CD4-positive, CD25-positive, alpha-beta regulatory T cell (primary cell): ENCODE data around the gene TAX1BP3. TPM values are rescaled to one million over a fixed set of nuclear protein-coding genes. Genes with fewer than 3 reads are reported as not detected.

Experiments
- ATAC-seq, 2 donors: fragments of 150-1000 bp; cut with Tn5 transposase; one replicate each; pipeline ENCODE4 v1.10.0; 2021; ENCODE audit warnings: low read depth in 2 of 2, moderate number of reproducible peaks in 2 of 2, moderate library complexity in 1 of 2
- DNase-seq, 3 donors: peaks; one replicate each; pipeline versions ENCODE4 v3.0.0 to v3.0.0-alpha.2; 2012 to 2022; ENCODE audit warnings: mixed read lengths in 1 of 3
- H3K27ac ChIP-seq: one replicate; pipeline ENCODE4 v1.7.0; 2013; ENCODE audit warnings: mild to moderate bottlenecking, low read length; ENCODE audit not compliant: insufficient read depth, poor library complexity, severe bottlenecking
- H3K27me3 ChIP-seq: one replicate; pipeline ENCODE4 v1.7.0; 2013; ENCODE audit warnings: low read length; ENCODE audit not compliant: control insufficient read depth, insufficient read depth
- H3K36me3 ChIP-seq: one replicate; pipeline ENCODE4 v1.7.0; 2013; ENCODE audit warnings: mild to moderate bottlenecking, low read length, moderate library complexity; ENCODE audit not compliant: control insufficient read depth, insufficient read depth
- H3K4me1 ChIP-seq: 2 replicates; pipeline ENCODE4 v1.7.0; 2013; ENCODE audit warnings: mild to moderate bottlenecking, low read length; ENCODE audit not compliant: insufficient read depth, control insufficient read depth, poor library complexity, severe bottlenecking
- H3K4me3 ChIP-seq: one replicate; pipeline ENCODE4 v1.7.0; 2013; ENCODE audit warnings: low read depth, mild to moderate bottlenecking, low read length, moderate library complexity
- H3K9me3 ChIP-seq, 2 experiments: 1 replicate in 1 of 2; 2 replicates in 1 of 2; pipeline ENCODE4 v1.7.0; 2013; ENCODE audit warnings: low read length in 2 of 2, mild to moderate bottlenecking in 1 of 2, moderate library complexity in 1 of 2; ENCODE audit not compliant: control insufficient read depth in 2 of 2
- H3K27ac Mint-ChIP-seq, 3 donors: one replicate each; pipeline ENCODE4 v1.8.0; 2020 to 2022; ENCODE audit warnings: mild to moderate bottlenecking in 3 of 3, mixed read lengths in 3 of 3, moderate library complexity in 2 of 3
- H3K27me3 Mint-ChIP-seq: one replicate; pipeline ENCODE4 v1.8.0; 2022; ENCODE audit warnings: mild to moderate bottlenecking, mixed read lengths
- H3K36me3 Mint-ChIP-seq: one replicate; pipeline ENCODE4 v1.8.0; 2020; ENCODE audit warnings: mixed read lengths
- H3K4me1 Mint-ChIP-seq, 4 donors: one replicate each; pipeline ENCODE4 v1.8.0; 2020 to 2022; ENCODE audit warnings: mixed read lengths in 4 of 4, mild to moderate bottlenecking in 1 of 4
- H3K4me3 Mint-ChIP-seq, 4 donors: one replicate each; pipeline ENCODE4 v1.8.0; 2020 to 2022; ENCODE audit warnings: mild to moderate bottlenecking in 4 of 4, mixed read lengths in 4 of 4, moderate library complexity in 3 of 4
- H3K9me3 Mint-ChIP-seq, 7 donors: one replicate each; pipeline ENCODE4 v1.8.0; 2020 to 2022; ENCODE audit warnings: mixed read lengths in 7 of 7, mild to moderate bottlenecking in 3 of 7, moderate library complexity in 2 of 7
- polyA plus RNA-seq, 4 donors: library from polyadenylated mRNA; unstranded; fragments of 300-500 nt; fragmentation: Illumina TruSeq; gene quantifications; one replicate each; pipeline ENCODE4 v1.2.3, GENCODE V29; 2021
- total RNA-seq: library from RNA; stranded (reverse); gene quantifications from one replicate; pipeline ENCODE4 v1.2.3, GENCODE V29; 2022

Gene TAX1BP3
- total and polyA plus RNA-seq, 5 donors from 2014 or later, result 14.9 to 43.6 (median 34.4) TPM

GRCh38 chr17:3630781-3631180 lies 37.6 kb downstream of the TAX1BP3 start:
- no peaks in the 10 kb centered on the region for H3K27me3 ChIP-seq
- DNase-seq, result no peak
- Mint-ChIP-seq H3K27ac (no peak overlapping the region), H3K36me3 (peaks cover 30% of the 10 kb centered on the region), H3K4me3 (peak overlapping the region in 1 of 4 donors; percentile 31), H3K4me1 (peaks cover 0 to 20% (median 12%) of the 10 kb centered on the region in 4 donors), H3K9me3 (no peaks in the 10 kb centered on the region), H3K27me3 (no peaks in the 10 kb centered on the region)
- no peak overlapping the region for H3K27ac ChIP-seq
- peaks cover 17% of the 10 kb centered on the region for H3K36me3 ChIP-seq
- H3K4me1 ChIP-seq, result peaks cover 10% of the 10 kb centered on the region
- no peak overlapping the region for H3K4me3 ChIP-seq
- ATAC-seq, result no peak
- no peaks in the 10 kb centered on the region for H3K9me3 ChIP-seq

GRCh38 chr17:3627769-3628167 lies 40.6 kb downstream of the TAX1BP3 start:
- Histone ChIP-seq H3K4me3 (no peak overlapping the region), H3K9me3 (no peaks in the 10 kb centered on the region), H3K4me1 (no peaks in the 10 kb centered on the region), H3K36me3 (peaks cover 33% of the 10 kb centered on the region), H3K27ac (no peak overlapping the region), H3K27me3 (no peaks in the 10 kb centered on the region)
- H3K27ac Mint-ChIP-seq, result no peak overlapping the region
- DNase-seq (no peak), ATAC-seq (no peak)
- H3K4me3 Mint-ChIP-seq, result no peak overlapping the region
- peaks cover 41% of the 10 kb centered on the region for H3K36me3 Mint-ChIP-seq
- H3K27me3 Mint-ChIP-seq, result no peaks in the 10 kb centered on the region
- peaks cover 0 to 8% (median 2%) of the 10 kb centered on the region in 4 donors for H3K4me1 Mint-ChIP-seq
- H3K9me3 Mint-ChIP-seq, result no peaks in the 10 kb centered on the region

- Histone ChIP-seq H3K36me3 (peaks cover 36% of the 10 kb centered on the region), H3K4me1 (no peaks in the 10 kb centered on the region), H3K27me3 (no peaks in the 10 kb centered on the region), H3K27ac (no peak overlapping the region), H3K4me3 (no peak overlapping the region), H3K9me3 (no peaks in the 10 kb centered on the region)
- DNase-seq (no peak), ATAC-seq (no peak)
- Mint-ChIP-seq H3K4me3 (no peak overlapping the region), H3K27me3 (no peaks in the 10 kb centered on the region), H3K36me3 (peaks cover 36% of the 10 kb centered on the region), H3K4me1 (peaks cover 0 to 8% (median 0%) of the 10 kb centered on the region in 4 donors), H3K9me3 (no peaks in the 10 kb centered on the region), H3K27ac (peak overlapping the region in 1 of 3 donors; percentile 74)
These were observed 41.3 kb downstream of the TAX1BP3 start for GRCh38 chr17:3626831-3627768.

- H3K4me1 ChIP-seq, result no peaks in the 10 kb centered on the region
- DNase-seq, result no peak
- H3K27ac ChIP-seq, result no peak overlapping the region
- no peaks in the 10 kb centered on the region for H3K9me3 ChIP-seq
- Mint-ChIP-seq H3K9me3 (no peaks in the 10 kb centered on the region), H3K4me3 (no peak overlapping the region), H3K27me3 (no peaks in the 10 kb centered on the region), H3K4me1 (peaks cover 0 to 5% (median 2%) of the 10 kb centered on the region in 4 donors), H3K36me3 (peaks cover 40% of the 10 kb centered on the region), H3K27ac (no peak overlapping the region)
- no peaks in the 10 kb centered on the region for H3K27me3 ChIP-seq
- no peak for ATAC-seq
- H3K36me3 ChIP-seq, result peaks cover 42% of the 10 kb centered on the region
- no peak overlapping the region for H3K4me3 ChIP-seq
These were observed 45.3 kb downstream of the TAX1BP3 start for GRCh38 chr17:3622977-3623594.

GRCh38 chr17:3621146-3621720 lies 47.1 kb downstream of the TAX1BP3 start:
- Histone ChIP-seq H3K27me3 (no peaks in the 10 kb centered on the region), H3K4me1 (no peaks in the 10 kb centered on the region), H3K36me3 (peaks cover 54% of the 10 kb centered on the region), H3K27ac (no peak overlapping the region), H3K4me3 (no peak overlapping the region), H3K9me3 (no peaks in the 10 kb centered on the region)
- DNase-seq (no peak), ATAC-seq (no peak)
- Mint-ChIP-seq H3K4me3 (no peak overlapping the region), H3K27ac (no peak overlapping the region), H3K36me3 (peaks cover 42% of the 10 kb centered on the region), H3K9me3 (peaks cover 0 to 4% (median 0%) of the 10 kb centered on the region in 7 donors), H3K27me3 (no peaks in the 10 kb centered on the region), H3K4me1 (peaks cover 0 to 4% (median 1%) of the 10 kb centered on the region in 4 donors)

- no peaks in the 10 kb centered on the region for H3K4me1 ChIP-seq
- Mint-ChIP-seq H3K9me3 (peaks cover 0 to 4% (median 0%) of the 10 kb centered on the region in 7 donors), H3K4me3 (peak overlapping the region in 1 of 4 donors; percentile 27), H3K4me1 (peaks cover 0 to 4% (median 1%) of the 10 kb centered on the region in 4 donors), H3K36me3 (peaks cover 51% of the 10 kb centered on the region), H3K27me3 (no peaks in the 10 kb centered on the region), H3K27ac (no peak overlapping the region)
- DNase-seq (no peak), ATAC-seq (no peak)
- no peak overlapping the region for H3K4me3 ChIP-seq
- peaks cover 45% of the 10 kb centered on the region for H3K36me3 ChIP-seq
- H3K9me3 ChIP-seq, result no peaks in the 10 kb centered on the region
- H3K27me3 ChIP-seq, result no peaks in the 10 kb centered on the region
- no peak overlapping the region for H3K27ac ChIP-seq
These were observed 53.1 kb downstream of the TAX1BP3 start for GRCh38 chr17:3615160-3615870.

- Histone ChIP-seq H3K4me1 (no peaks in the 10 kb centered on the region), H3K9me3 (no peaks in the 10 kb centered on the region), H3K36me3 (peaks cover 45% of the 10 kb centered on the region), H3K27ac (no peak overlapping the region), H3K27me3 (no peaks in the 10 kb centered on the region), H3K4me3 (no peak overlapping the region)
- H3K27me3 Mint-ChIP-seq, result no peaks in the 10 kb centered on the region
- H3K27ac Mint-ChIP-seq, result no peak overlapping the region
- H3K36me3 Mint-ChIP-seq, result peaks cover 46% of the 10 kb centered on the region
- H3K4me1 Mint-ChIP-seq, result no peaks in the 10 kb centered on the region
- ATAC-seq, result no peak
- H3K9me3 Mint-ChIP-seq, result peaks cover 0 to 4% (median 0%) of the 10 kb centered on the region in 7 donors
- H3K4me3 Mint-ChIP-seq, result no peak overlapping the region
- no peak for DNase-seq
These were observed 55.3 kb downstream of the TAX1BP3 start for GRCh38 chr17:3613124-3613523.
